ENCODE data around the gene NCOA7.

DNA sequence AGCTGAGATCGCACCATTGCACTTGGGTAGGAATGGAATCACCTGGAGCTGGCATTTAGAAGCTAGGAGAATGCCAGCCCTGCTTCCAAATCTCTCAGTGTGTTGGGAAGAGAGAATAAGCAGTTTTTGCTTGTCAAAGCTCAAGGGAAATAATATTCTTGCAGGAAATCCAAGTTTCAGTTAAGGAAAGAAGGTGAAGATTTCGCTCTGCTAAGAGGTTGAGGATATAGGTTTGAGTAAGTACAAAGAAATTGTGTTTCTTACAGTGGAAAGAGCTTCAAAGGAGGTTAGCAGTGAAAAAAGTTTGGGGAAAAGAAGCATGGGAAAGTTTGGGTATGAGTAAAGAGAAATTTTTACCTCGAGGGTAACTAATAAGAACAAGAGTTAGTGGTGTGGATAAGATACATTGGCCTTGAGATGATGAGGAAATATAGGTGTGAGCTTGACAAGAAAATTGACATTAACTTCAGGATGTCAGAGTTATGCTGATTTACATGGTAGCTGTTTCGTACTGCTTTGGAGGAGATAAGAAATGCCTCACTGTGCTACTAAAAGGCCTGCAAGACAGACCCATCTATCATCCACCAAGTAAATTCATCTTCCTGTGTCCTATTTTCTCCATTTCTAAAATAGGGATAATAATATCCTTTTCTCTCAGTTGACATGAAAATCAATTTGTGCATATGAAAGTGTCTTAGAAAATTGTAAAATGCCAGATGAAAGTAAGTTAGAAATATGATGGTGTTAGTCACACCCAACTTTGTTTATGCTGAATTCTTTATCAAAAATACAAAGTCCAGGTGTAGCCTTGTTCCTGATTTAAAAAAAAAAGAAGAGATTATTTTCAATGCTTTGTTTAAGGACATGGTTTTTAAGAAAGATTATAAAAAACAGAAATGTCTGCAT is 153.0 kb downstream of the NCOA7 start:
- TF ChIP-seq GATA3 (IDR thresholded peaks at IDR 0.05; ENCODE audit: low read depth, low read length) (no peak), GATA2 (IDR thresholded peaks at IDR 0.05; ENCODE audit: low read depth, low read length) (no peak)

Data from SH-SY5Y (cell line).